A375 (cell line): Measurements from ENCODE around the gene RANGRF. TPM values are rescaled to one million over a fixed set of nuclear protein-coding genes. Genes with fewer than 3 reads are reported as not detected.

Source experiments
- small RNA-seq: library from RNA; depleted of rRNA; stranded (forward); fragments of <200 nt; gene quantifications from one replicate; pipeline ENCODE3, GENCODE V24; 2014
- total RNA-seq: library from RNA; depleted of rRNA; stranded (reverse); fragments of >200 nt; shearing (Covaris generic); gene quantifications from 2 replicates; pipeline ENCODE4 v1.2.3, GENCODE V29; 2014; rRNA removed

Gene RANGRF
- total RNA-seq, result 26.8 and 34.2 TPM in 2 replicates

GRCh38 chr17:8288336-8289102 lies at the start of gene RANGRF:
Gene RANGRF, plus strand, starts transcription at chr17:8288670. Its CDS starts 119 bp downstream, at chr17:8288789.

GRCh38 chr17:8248751-8249607 lies 39.5 kb upstream of the RANGRF start, which contains the start of gene PFAS:
Gene PFAS, plus strand, starts transcription at chr17:8249289. Its CDS starts 4,649 bp downstream, at chr17:8253938.

GRCh38 chr17:8339540-8339939 lies 51.1 kb downstream of the RANGRF start, which contains the start of gene ODF4:
Gene ODF4, plus strand, starts transcription at chr17:8339840. Its CDS starts 212 bp downstream, at chr17:8340052.

Small RNA genes lying within 50 kb of the gene (small RNA-seq; reads per million reads assigned to genes)
- gene RF00265, result not detected

Other genes starting within 250 kb of the RANGRF start
- gene ALOX15B, start 249.6 kb upstream of the RANGRF start, total RNA-seq, result 0.26 and 0.32 TPM in 2 replicates
- 0.19 and 0.94 TPM in 2 replicates for gene ALOX12B, start 201.0 kb upstream of the RANGRF start, total RNA-seq
- not detected in 2 replicates for gene ALOXE3, start 170.2 kb upstream of the RANGRF start, total RNA-seq
- 0.91 and 1.2 TPM in 2 replicates for gene HES7, start 164.6 kb upstream of the RANGRF start, total RNA-seq
- 27.1 and 44.5 TPM in 2 replicates for gene PER1, start 136.3 kb upstream of the RANGRF start, total RNA-seq
- 9.0 and 10.5 TPM in 2 replicates for gene VAMP2, start 125.7 kb upstream of the RANGRF start, total RNA-seq
- 22.0 and 23.0 TPM in 2 replicates for gene TMEM107, start 112.3 kb upstream of the RANGRF start, total RNA-seq
- gene BORCS6, start 98.5 kb upstream of the RANGRF start, total RNA-seq, result 5.3 and 8.0 TPM in 2 replicates
- 114 and 116 TPM in 2 replicates for gene AURKB, start 78.1 kb upstream of the RANGRF start, total RNA-seq
- gene CTC1, start 40.6 kb upstream of the RANGRF start, total RNA-seq, result 9.3 and 9.8 TPM in 2 replicates
- gene PFAS, start 39.4 kb upstream of the RANGRF start, total RNA-seq, result 86.5 and 96.7 TPM in 2 replicates
- 1.9 and 3.1 TPM in 2 replicates for gene SLC25A35, start 6.7 kb downstream of the RANGRF start, total RNA-seq
- gene ARHGEF15, start 21.6 kb downstream of the RANGRF start, total RNA-seq, result not detected in 2 replicates
- gene ODF4, start 51.2 kb downstream of the RANGRF start, total RNA-seq, result not detected in 2 replicates
- gene RPL26, start 94.5 kb downstream of the RANGRF start, total RNA-seq, result 4,990 and 5,406 TPM in 2 replicates
- gene RNF222, start 109.2 kb downstream of the RANGRF start, total RNA-seq, result not detected in 2 replicates
- 60.5 and 74.8 TPM in 2 replicates for gene NDEL1, start 147.2 kb downstream of the RANGRF start, total RNA-seq